ENCODE results near the gene ZNF80.

DNA sequence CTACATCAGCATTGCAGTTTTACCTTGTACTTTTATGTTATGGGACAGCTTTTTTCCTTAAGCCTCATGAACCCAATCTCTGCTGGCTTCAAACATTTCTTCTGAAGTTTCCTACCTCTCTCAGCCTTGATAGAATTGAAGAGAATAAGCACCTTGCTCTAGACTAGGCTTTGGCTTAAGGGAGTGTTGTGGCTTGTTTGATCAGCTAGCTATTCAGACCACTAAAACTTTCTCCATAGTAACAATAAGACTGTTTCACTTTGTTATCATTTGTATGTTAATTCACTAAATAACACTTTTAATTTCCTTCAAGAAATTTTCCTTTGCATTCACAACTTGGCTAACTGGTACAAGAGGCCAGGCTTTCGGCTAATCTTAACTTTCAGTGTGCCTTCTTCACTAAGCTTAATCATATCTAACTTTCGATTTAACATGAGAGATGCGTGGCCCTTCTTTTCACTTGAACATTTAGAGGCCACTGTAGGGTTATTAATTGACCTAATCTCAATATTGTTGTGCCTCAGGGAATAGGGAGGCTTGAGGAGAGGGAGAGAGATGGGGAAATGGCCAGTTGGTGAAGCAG lies 48.4 kb upstream of the ZNF80 start:
- TF ChIP-seq, protein P1, sequence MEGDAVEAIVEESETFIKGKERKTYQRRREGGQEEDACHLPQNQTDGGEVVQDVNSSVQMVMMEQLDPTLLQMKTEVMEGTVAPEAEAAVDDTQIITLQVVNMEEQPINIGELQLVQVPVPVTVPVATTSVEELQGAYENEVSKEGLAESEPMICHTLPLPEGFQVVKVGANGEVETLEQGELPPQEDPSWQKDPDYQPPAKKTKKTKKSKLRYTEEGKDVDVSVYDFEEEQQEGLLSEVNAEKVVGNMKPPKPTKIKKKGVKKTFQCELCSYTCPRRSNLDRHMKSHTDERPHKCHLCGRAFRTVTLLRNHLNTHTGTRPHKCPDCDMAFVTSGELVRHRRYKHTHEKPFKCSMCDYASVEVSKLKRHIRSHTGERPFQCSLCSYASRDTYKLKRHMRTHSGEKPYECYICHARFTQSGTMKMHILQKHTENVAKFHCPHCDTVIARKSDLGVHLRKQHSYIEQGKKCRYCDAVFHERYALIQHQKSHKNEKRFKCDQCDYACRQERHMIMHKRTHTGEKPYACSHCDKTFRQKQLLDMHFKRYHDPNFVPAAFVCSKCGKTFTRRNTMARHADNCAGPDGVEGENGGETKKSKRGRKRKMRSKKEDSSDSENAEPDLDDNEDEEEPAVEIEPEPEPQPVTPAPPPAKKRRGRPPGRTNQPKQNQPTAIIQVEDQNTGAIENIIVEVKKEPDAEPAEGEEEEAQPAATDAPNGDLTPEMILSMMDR (IDR thresholded peaks at IDR 0.05; ENCODE audit: extremely low read depth in 1 of 2, insufficient read depth in 1 of 2, low read depth in 1 of 2, low read length in 2 of 2) = no peak
- TF ChIP-seq, protein P2, sequence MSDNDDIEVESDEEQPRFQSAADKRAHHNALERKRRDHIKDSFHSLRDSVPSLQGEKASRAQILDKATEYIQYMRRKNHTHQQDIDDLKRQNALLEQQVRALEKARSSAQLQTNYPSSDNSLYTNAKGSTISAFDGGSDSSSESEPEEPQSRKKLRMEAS (IDR thresholded peaks at IDR 0.05; ENCODE audit: insufficient read depth, insufficient read length) = no peak

Data from endothelial cell of umbilical vein (primary cell).